Measurements from ENCODE around the gene DLG5. TPM values are rescaled to one million over a fixed set of nuclear protein-coding genes. Genes with fewer than 3 reads are reported as not detected.

Gene DLG5
- total and polyA plus RNA-seq, 4 donors: 1.2 to 7.1 (median 4.6) TPM

GRCh38 chr10:77788496-77789010, 138.0 kb downstream of the DLG5 start:
- no peaks in the 10 kb centered on the region for H3K9me3 ChIP-seq (ENCODE audit: control insufficient read depth in 4 of 4, low read length in 3 of 4)
- no peak for DNase-seq (ENCODE audit: low spot score)
- 96% methylated on average over 11 of the region's 11 CpGs for WGBS
- H3K9ac ChIP-seq (ENCODE audit: low read depth in 1 of 2, low read length in 2 of 2): no peak overlapping the region
- no peaks in the 10 kb centered on the region for H3K4me1 ChIP-seq (ENCODE audit: control insufficient read depth in 4 of 4, insufficient read depth in 4 of 4, low read length in 3 of 4)
- no peak overlapping the region for H3K4me3 ChIP-seq (ENCODE audit: low read depth in 1 of 3, low read length in 3 of 3)
- H3K27me3 ChIP-seq (ENCODE audit: control insufficient read depth in 4 of 4, insufficient read depth in 4 of 4, low read length in 3 of 4): no peaks in the 10 kb centered on the region
- H3K36me3 ChIP-seq (ENCODE audit: control insufficient read depth in 4 of 4, insufficient read depth in 3 of 4, low read depth in 1 of 4, low read length in 3 of 4): peaks cover 0 to 18% (median 10%) of the 10 kb centered on the region in 4 donors
- no peak overlapping the region for H3K27ac ChIP-seq (ENCODE audit: low read depth in 1 of 2, low read length in 2 of 2)
- TF ChIP-seq EGR1 (IDR thresholded peaks at IDR 0.05; ENCODE audit: low read depth in 2 of 2) (no peak), ZBTB33 (IDR thresholded peaks at IDR 0.05) (no peak), CTCF (IDR thresholded peaks at IDR 0.05; ENCODE audit: low read depth, low read length, missing input control) (no peak), HNF4A (conservative IDR thresholded peaks at IDR 0.05) (no peak), REST (IDR thresholded peaks at IDR 0.05) (no peak), HNF4G (IDR thresholded peaks at IDR 0.05) (no peak), GABPA (IDR thresholded peaks at IDR 0.05 in 1 of 2, conservative IDR thresholded peaks at IDR 0.05 in 1 of 2) (no peak), FOXA1 (IDR thresholded peaks at IDR 0.05) (no peak), ATF3 (IDR thresholded peaks at IDR 0.05) (no peak), JUND (IDR thresholded peaks at IDR 0.05) (no peak), YY1 (IDR thresholded peaks at IDR 0.05) (no peak), RAD21 (IDR thresholded peaks at IDR 0.05) (no peak), MAX (IDR thresholded peaks at IDR 0.05) (no peak), TAF1 (conservative IDR thresholded peaks at IDR 0.05) (no peak), NR2F2 (IDR thresholded peaks at IDR 0.05) (no peak), RXRA (IDR thresholded peaks at IDR 0.05) (no peak), SP1 (IDR thresholded peaks at IDR 0.05) (no peak), FOXA2 (IDR thresholded peaks at IDR 0.05) (no peak)
